Mononuclear cell (primary cell): Measurements from ENCODE around the gene RBM33. TPM values are rescaled to one million over a fixed set of nuclear protein-coding genes. Genes with fewer than 3 reads are reported as not detected.

Experiments
- H3K27me3 ChIP-seq: 2 replicates; pipeline ENCODE4 v1.6.0; 2011; ENCODE audit warnings: low read length, control low read depth; ENCODE audit not compliant: insufficient read depth
- H3K4me1 ChIP-seq: 2 replicates; pipeline ENCODE4 v1.5.1; 2011; ENCODE audit warnings: mild to moderate bottlenecking, low read length, control low read depth; ENCODE audit not compliant: insufficient read depth
- H3K4me3 ChIP-seq: 2 replicates; pipeline ENCODE4 v1.5.1; 2011; ENCODE audit warnings: mild to moderate bottlenecking, low read length, moderate library complexity
- H3K9me3 ChIP-seq: 2 replicates; pipeline ENCODE4 v1.5.1; 2011; ENCODE audit warnings: low read depth, mild to moderate bottlenecking, control low read depth, low read length
- total RNA-seq: library from RNA; depleted of rRNA; stranded (reverse); fragments of >200 nt; gene quantifications from one replicate; pipeline ENCODE4 v1.2.3, GENCODE V29; 2012

RBM33 gene
- total RNA-seq, 1 donor: 100 TPM

GRCh38 chr7:155804897-155805825, 160.7 kb downstream of the RBM33 start:
- H3K4me1 ChIP-seq: peaks cover 33% of the 10 kb centered on the region
- peaks cover 81% of the 10 kb centered on the region for H3K27me3 ChIP-seq
- H3K4me3 ChIP-seq: no peak overlapping the region
- no peaks in the 10 kb centered on the region for H3K9me3 ChIP-seq

- Histone ChIP-seq H3K9me3 (no peaks in the 10 kb centered on the region), H3K27me3 (peaks cover 83% of the 10 kb centered on the region), H3K4me1 (peaks cover 33% of the 10 kb centered on the region), H3K4me3 (no peak overlapping the region)
Measured at GRCh38 chr7:155805826-155806095, 161.3 kb downstream of the RBM33 start.

- H3K4me1 ChIP-seq: peaks cover 33% of the 10 kb centered on the region
- no peak overlapping the region for H3K4me3 ChIP-seq
- H3K27me3 ChIP-seq: peaks cover 83% of the 10 kb centered on the region
- no peaks in the 10 kb centered on the region for H3K9me3 ChIP-seq
Measured at GRCh38 chr7:155806096-155806871, 161.8 kb downstream of the RBM33 start.

GRCh38 chr7:155807065-155807671, 162.7 kb downstream of the RBM33 start:
- H3K4me1 ChIP-seq: peaks cover 33% of the 10 kb centered on the region
- H3K9me3 ChIP-seq: no peaks in the 10 kb centered on the region
- H3K27me3 ChIP-seq: peaks cover 83% of the 10 kb centered on the region
- H3K4me3 ChIP-seq: no peak overlapping the region

- Histone ChIP-seq H3K27me3 (peaks cover 87% of the 10 kb centered on the region), H3K4me3 (no peak overlapping the region), H3K9me3 (no peaks in the 10 kb centered on the region), H3K4me1 (peaks cover 32% of the 10 kb centered on the region)
Measured at GRCh38 chr7:155807789-155808548, 163.5 kb downstream of the RBM33 start.

GRCh38 chr7:155808549-155809331, 164.3 kb downstream of the RBM33 start:
- Histone ChIP-seq H3K27me3 (peaks cover 87% of the 10 kb centered on the region), H3K4me1 (peaks cover 24% of the 10 kb centered on the region), H3K9me3 (no peaks in the 10 kb centered on the region), H3K4me3 (no peak overlapping the region)

GRCh38 chr7:155809332-155809946, 165.0 kb downstream of the RBM33 start:
- no peak overlapping the region for H3K4me3 ChIP-seq
- peaks cover 22% of the 10 kb centered on the region for H3K4me1 ChIP-seq
- peaks cover 91% of the 10 kb centered on the region for H3K27me3 ChIP-seq

GRCh38 chr7:155809947-155810769, 165.7 kb downstream of the RBM33 start:
- no peaks in the 10 kb centered on the region for H3K9me3 ChIP-seq
- H3K27me3 ChIP-seq: peaks cover 86% of the 10 kb centered on the region
- H3K4me3 ChIP-seq: no peak overlapping the region
- peaks cover 16% of the 10 kb centered on the region for H3K4me1 ChIP-seq

More at GRCh38 chr7:155809332-155809946, 165.0 kb downstream of the RBM33 start:
- no peaks in the 10 kb centered on the region for H3K9me3 ChIP-seq

- peaks cover 78% of the 10 kb centered on the region for H3K27me3 ChIP-seq
- H3K4me3 ChIP-seq: no peak overlapping the region
- H3K9me3 ChIP-seq: no peaks in the 10 kb centered on the region
- peaks cover 7% of the 10 kb centered on the region for H3K4me1 ChIP-seq
Measured at GRCh38 chr7:155810770-155811559, 166.5 kb downstream of the RBM33 start.

- Histone ChIP-seq H3K27me3 (peaks cover 73% of the 10 kb centered on the region), H3K4me1 (peaks cover 2% of the 10 kb centered on the region), H3K9me3 (no peaks in the 10 kb centered on the region), H3K4me3 (no peak overlapping the region)
Measured at GRCh38 chr7:155811560-155811894, 167.1 kb downstream of the RBM33 start.

GRCh38 chr7:155811895-155812761, 167.7 kb downstream of the RBM33 start, which contains the start of gene SHH:
Gene SHH (minus strand): TSS chr7:155812463. CDS start chr7:155812122, 341 bp downstream.
- no peaks in the 10 kb centered on the region for H3K9me3 ChIP-seq
- H3K4me3 ChIP-seq: no peak within 1 kb of the TSS
- no peaks in the 10 kb centered on the region for H3K4me1 ChIP-seq
- H3K27me3 ChIP-seq: peaks cover 67% of the 10 kb centered on the region

GRCh38 chr7:155813125-155813524, 168.7 kb downstream of the RBM33 start:
- Histone ChIP-seq H3K4me1 (no peaks in the 10 kb centered on the region), H3K27me3 (peaks cover 58% of the 10 kb centered on the region), H3K4me3 (no peak overlapping the region), H3K9me3 (no peaks in the 10 kb centered on the region)
